IMR-90 (cell line): ENCODE data around the gene NHSL2.

Source experiments
- MXI1 ChIP-seq: IDR thresholded peaks from 2 replicates; pipeline ENCODE4 v1.6.1; 2012; ENCODE audit warnings: low read depth, mild to moderate bottlenecking, low read length, moderate library complexity, borderline replicate concordance
- TF ChIP-seq, protein P1 (sequence below): conservative IDR thresholded peaks from 2 replicates; pipeline ENCODE4 v1.5.1; 2012; ENCODE audit warnings: mild to moderate bottlenecking, low read depth, low read length, improper control_type of control experiment

DNA sequence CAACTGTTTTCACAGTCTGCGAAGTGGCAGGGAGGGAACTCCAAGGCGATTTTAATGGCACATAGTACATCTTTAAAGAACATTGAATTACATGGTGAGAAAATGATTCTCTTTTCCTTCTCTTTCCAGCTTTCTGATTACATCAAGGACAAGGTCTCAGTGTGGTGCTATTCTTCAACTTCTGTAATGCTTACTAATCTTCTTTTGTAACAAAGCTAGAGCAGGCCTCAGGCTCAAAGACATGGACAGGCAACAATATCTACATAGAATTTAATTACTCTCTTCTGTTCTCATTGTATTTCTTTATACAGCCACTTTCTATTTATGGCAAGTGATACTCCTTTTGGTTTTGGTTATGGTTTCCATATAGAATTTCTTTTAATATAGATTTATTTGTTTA, 172.6 kb downstream of the NHSL2 start:
- TF ChIP-seq, protein P1, sequence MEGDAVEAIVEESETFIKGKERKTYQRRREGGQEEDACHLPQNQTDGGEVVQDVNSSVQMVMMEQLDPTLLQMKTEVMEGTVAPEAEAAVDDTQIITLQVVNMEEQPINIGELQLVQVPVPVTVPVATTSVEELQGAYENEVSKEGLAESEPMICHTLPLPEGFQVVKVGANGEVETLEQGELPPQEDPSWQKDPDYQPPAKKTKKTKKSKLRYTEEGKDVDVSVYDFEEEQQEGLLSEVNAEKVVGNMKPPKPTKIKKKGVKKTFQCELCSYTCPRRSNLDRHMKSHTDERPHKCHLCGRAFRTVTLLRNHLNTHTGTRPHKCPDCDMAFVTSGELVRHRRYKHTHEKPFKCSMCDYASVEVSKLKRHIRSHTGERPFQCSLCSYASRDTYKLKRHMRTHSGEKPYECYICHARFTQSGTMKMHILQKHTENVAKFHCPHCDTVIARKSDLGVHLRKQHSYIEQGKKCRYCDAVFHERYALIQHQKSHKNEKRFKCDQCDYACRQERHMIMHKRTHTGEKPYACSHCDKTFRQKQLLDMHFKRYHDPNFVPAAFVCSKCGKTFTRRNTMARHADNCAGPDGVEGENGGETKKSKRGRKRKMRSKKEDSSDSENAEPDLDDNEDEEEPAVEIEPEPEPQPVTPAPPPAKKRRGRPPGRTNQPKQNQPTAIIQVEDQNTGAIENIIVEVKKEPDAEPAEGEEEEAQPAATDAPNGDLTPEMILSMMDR: no peak
- TF ChIP-seq MXI1: no peak
